ENCODE results near the gene ZNF280A.

The ZNF280A gene

DNA sequence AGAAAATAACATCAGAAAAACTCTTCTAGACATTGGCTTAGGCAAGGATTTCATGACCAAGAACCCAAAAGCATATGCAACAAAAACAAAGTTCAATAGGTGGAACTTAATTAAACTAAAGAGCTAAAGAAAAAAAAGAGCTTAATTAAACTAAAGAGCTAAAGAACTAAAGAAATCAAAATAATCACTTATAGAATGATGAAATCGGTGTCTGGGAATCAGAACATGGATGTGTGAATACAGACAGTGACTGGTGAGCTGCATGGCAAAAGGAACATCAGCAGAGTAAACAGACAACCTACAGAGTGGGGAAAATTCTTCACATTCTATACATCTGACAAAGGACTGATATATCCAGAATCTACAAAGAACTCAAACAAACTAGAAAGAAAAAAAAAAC, 53.0 kb downstream of the ZNF280A start:
- H3K9ac ChIP-seq, result no peak overlapping the region
- H3K4me1 ChIP-seq (ENCODE audit: low read depth, poor library complexity, severe bottlenecking), result no peaks in the 10 kb centered on the region
- no peaks in the 10 kb centered on the region for H3K36me3 ChIP-seq (ENCODE audit: insufficient read depth)
- H2AFZ ChIP-seq (ENCODE audit: low read depth), result no peak overlapping the region
- H4K20me1 ChIP-seq (ENCODE audit: insufficient read depth), result no peaks in the 10 kb centered on the region
- H3K27ac ChIP-seq, result no peak overlapping the region
- H3K4me2 ChIP-seq, result no peak overlapping the region
- H3K79me2 ChIP-seq (ENCODE audit: insufficient read depth, low read depth), result no peaks in the 10 kb centered on the region
- H3K27me3 ChIP-seq (ENCODE audit: insufficient read depth, low read depth), result no peaks in the 10 kb centered on the region
- no peak overlapping the region for H3K4me3 ChIP-seq (IDR thresholded peaks at IDR 0.05; ENCODE audit: insufficient read depth, low read depth, low read length)
- TF ChIP-seq, protein P1, sequence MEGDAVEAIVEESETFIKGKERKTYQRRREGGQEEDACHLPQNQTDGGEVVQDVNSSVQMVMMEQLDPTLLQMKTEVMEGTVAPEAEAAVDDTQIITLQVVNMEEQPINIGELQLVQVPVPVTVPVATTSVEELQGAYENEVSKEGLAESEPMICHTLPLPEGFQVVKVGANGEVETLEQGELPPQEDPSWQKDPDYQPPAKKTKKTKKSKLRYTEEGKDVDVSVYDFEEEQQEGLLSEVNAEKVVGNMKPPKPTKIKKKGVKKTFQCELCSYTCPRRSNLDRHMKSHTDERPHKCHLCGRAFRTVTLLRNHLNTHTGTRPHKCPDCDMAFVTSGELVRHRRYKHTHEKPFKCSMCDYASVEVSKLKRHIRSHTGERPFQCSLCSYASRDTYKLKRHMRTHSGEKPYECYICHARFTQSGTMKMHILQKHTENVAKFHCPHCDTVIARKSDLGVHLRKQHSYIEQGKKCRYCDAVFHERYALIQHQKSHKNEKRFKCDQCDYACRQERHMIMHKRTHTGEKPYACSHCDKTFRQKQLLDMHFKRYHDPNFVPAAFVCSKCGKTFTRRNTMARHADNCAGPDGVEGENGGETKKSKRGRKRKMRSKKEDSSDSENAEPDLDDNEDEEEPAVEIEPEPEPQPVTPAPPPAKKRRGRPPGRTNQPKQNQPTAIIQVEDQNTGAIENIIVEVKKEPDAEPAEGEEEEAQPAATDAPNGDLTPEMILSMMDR (conservative IDR thresholded peaks at IDR 0.05; ENCODE audit: low read depth, low read length), result no peak

DNA sequence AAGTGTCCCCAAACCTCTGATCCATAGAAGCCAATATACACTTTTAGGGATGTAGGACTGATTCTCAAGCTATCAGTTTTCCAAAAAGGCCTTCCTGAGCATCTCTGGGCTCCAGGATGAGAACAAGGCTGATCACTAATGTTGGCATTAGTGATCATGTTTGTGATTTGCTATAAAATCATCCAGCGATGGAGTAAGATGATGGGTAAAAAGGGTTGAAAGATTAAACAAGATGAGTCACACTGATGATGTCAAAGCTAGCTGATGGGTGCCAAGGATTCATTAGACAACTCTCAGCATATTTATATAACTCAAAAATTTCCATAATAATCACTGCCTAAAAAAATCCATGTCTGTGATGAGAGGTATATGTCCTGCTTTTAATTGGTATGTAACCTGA, 54.3 kb downstream of the ZNF280A start:
- no peak overlapping the region for H3K27ac ChIP-seq
- H4K20me1 ChIP-seq (ENCODE audit: insufficient read depth), result no peaks in the 10 kb centered on the region
- no peak overlapping the region for H2AFZ ChIP-seq (ENCODE audit: low read depth)
- TF ChIP-seq, protein P1 (conservative IDR thresholded peaks at IDR 0.05; ENCODE audit: low read depth, low read length), result no peak
- no peaks in the 10 kb centered on the region for H3K27me3 ChIP-seq (ENCODE audit: insufficient read depth, low read depth)
- H3K36me3 ChIP-seq (ENCODE audit: insufficient read depth), result no peaks in the 10 kb centered on the region
- H3K4me3 ChIP-seq (IDR thresholded peaks at IDR 0.05; ENCODE audit: insufficient read depth, low read depth, low read length), result no peak overlapping the region
- no peaks in the 10 kb centered on the region for H3K79me2 ChIP-seq (ENCODE audit: insufficient read depth, low read depth)
- no peak overlapping the region for H3K9ac ChIP-seq
- H3K4me1 ChIP-seq (ENCODE audit: low read depth, poor library complexity, severe bottlenecking), result no peaks in the 10 kb centered on the region
- no peak overlapping the region for H3K4me2 ChIP-seq

GRCh38 chr22:22465094-22465602, 54.9 kb downstream of the ZNF280A start:
- no peak overlapping the region for H3K9ac ChIP-seq
- no peak overlapping the region for H3K27ac ChIP-seq
- TF ChIP-seq, protein P1 (conservative IDR thresholded peaks at IDR 0.05; ENCODE audit: low read depth, low read length), result no peak
- H3K4me1 ChIP-seq (ENCODE audit: low read depth, poor library complexity, severe bottlenecking), result no peaks in the 10 kb centered on the region
- no peaks in the 10 kb centered on the region for H3K36me3 ChIP-seq (ENCODE audit: insufficient read depth)
- no peak overlapping the region for H2AFZ ChIP-seq (ENCODE audit: low read depth)
- no peaks in the 10 kb centered on the region for H3K27me3 ChIP-seq (ENCODE audit: insufficient read depth, low read depth)
- H3K4me2 ChIP-seq, result no peak overlapping the region
- H3K4me3 ChIP-seq (IDR thresholded peaks at IDR 0.05; ENCODE audit: insufficient read depth, low read depth, low read length), result no peak overlapping the region
- H3K79me2 ChIP-seq (ENCODE audit: insufficient read depth, low read depth), result no peaks in the 10 kb centered on the region
- no peaks in the 10 kb centered on the region for H4K20me1 ChIP-seq (ENCODE audit: insufficient read depth)

- no peak overlapping the region for H3K4me2 ChIP-seq
- no peaks in the 10 kb centered on the region for H3K27me3 ChIP-seq (ENCODE audit: insufficient read depth, low read depth)
- TF ChIP-seq, protein P1 (conservative IDR thresholded peaks at IDR 0.05; ENCODE audit: low read depth, low read length), result no peak
These were observed 55.5 kb downstream of the ZNF280A start for GRCh38 chr22:22464541-22465054.

More at GRCh38 chr22:22464541-22465054, 55.5 kb downstream of the ZNF280A start:
- Histone ChIP-seq H3K4me1 (ENCODE audit: low read depth, poor library complexity, severe bottlenecking) (no peaks in the 10 kb centered on the region), H3K9ac (no peak overlapping the region), H4K20me1 (ENCODE audit: insufficient read depth) (no peaks in the 10 kb centered on the region), H3K4me3 (IDR thresholded peaks at IDR 0.05; ENCODE audit: insufficient read depth, low read depth, low read length) (no peak overlapping the region), H3K27ac (no peak overlapping the region), H2AFZ (ENCODE audit: low read depth) (no peak overlapping the region), H3K79me2 (ENCODE audit: insufficient read depth, low read depth) (no peaks in the 10 kb centered on the region), H3K36me3 (ENCODE audit: insufficient read depth) (no peaks in the 10 kb centered on the region)
